Psoas muscle (tissue), 8 donors: Measurements from ENCODE around the gene TEX51. TPM values are rescaled to one million over a fixed set of nuclear protein-coding genes. Genes with fewer than 3 reads are reported as not detected.

Source experiments
- ATAC-seq, 4 donors: fragments of 200-7000 bp; cut with Tn5 transposase; one replicate each; pipeline ENCODE4 v1.9.1; 2020; ENCODE audit warnings: moderate library complexity in 3 of 4, mild to moderate bottlenecking in 2 of 4
- DNase-seq, 2 donors: peaks; one replicate each; pipeline ENCODE4 v3.0.0-alpha.2; 2020
- H3K27ac ChIP-seq: fragments of 200-600 bp; one replicate; pipeline ENCODE4 v1.8.0; 2022
- H3K27me3 ChIP-seq, 3 donors: fragments of 200-600 bp in 1 of 3; one replicate each; pipeline versions ENCODE4 v1.6.1 to v1.8.0; 2013 to 2022; ENCODE audit warnings: low read length in 2 of 3, mild to moderate bottlenecking in 2 of 3, moderate library complexity in 1 of 3; ENCODE audit not compliant: insufficient read depth in 3 of 3
- H3K36me3 ChIP-seq, 2 donors: fragments of 200-600 bp in 1 of 2; one replicate each; pipeline versions ENCODE4 v1.6.1 to v1.8.0; 2013 to 2022; ENCODE audit warnings: low read depth in 1 of 2, mild to moderate bottlenecking in 1 of 2, moderate library complexity in 1 of 2; ENCODE audit not compliant: insufficient read depth in 1 of 2
- H3K4me1 ChIP-seq: fragments of 200-600 bp; one replicate; pipeline ENCODE4 v1.8.0; 2022
- H3K4me3 ChIP-seq: fragments of 200-600 bp; one replicate; pipeline ENCODE4 v1.8.0; 2022; ENCODE audit warnings: mild to moderate bottlenecking
- H3K9me3 ChIP-seq: fragments of 200-600 bp; one replicate; pipeline ENCODE4 v1.8.0; 2022
- WGBS, 3 donors: extraction: QIAGEN DNeasy Blood & Tissue Kit; methylation state at CpG; one replicate each; pipeline versions ENCODE4 v1.1.6 to v1.1.7; 2013; 5-methylcytosine and 5-hydroxymethylcytosine counted together
- intact Hi-C, 2 donors: fragments of 100-400 bp; cut with DNase I; formaldehyde crosslinking; loops; one replicate each; pipeline versions ENCODE4 v1.11.0 to v1.14.2; 2022
- polyA plus RNA-seq, 3 donors: library from polyadenylated mRNA; stranded (reverse); fragments of 200-250 nt; gene quantifications; one replicate each; pipeline ENCODE4 v1.2.3, GENCODE V29; 2013
- total RNA-seq, 4 donors: library from RNA; stranded (reverse); fragmentation: NEBNext Ultra II Directional in 2 of 4; extraction: Animal tissue kit (Norgen Biotek cat#: 25700) in 2 of 4; gene quantifications; one replicate each; pipeline versions ENCODE4 v1.2.1 to v1.2.4, GENCODE V29; 2021 to 2023
- TF ChIP-seq, protein P1 (sequence below): fragments of 200-600 bp; IDR thresholded peaks from one replicate; pipeline ENCODE4 v1.8.0; 2022; ENCODE audit warnings: antibody characterized with exemption
- donor health status: healthy with polysubstance abuse.
- donor health status: DM: no; HTN: no; CAD: no; lungs with moderate emphysema.
- donor health status: Bipolar disorder and iron deficiency.
- donor health status: healthy.
- donor health status: DM: yes; HTN: yes; CAD: no.
- donor health status: DM: no; HTN: no; CAD: no.
- donor health status: DM: no; HTN: no; CAD: no.
- donor health status: DM: yes; HTN: yes; CAD: no.

Gene TEX51
- total and polyA plus RNA-seq, 7 donors: not detected

DNA sequence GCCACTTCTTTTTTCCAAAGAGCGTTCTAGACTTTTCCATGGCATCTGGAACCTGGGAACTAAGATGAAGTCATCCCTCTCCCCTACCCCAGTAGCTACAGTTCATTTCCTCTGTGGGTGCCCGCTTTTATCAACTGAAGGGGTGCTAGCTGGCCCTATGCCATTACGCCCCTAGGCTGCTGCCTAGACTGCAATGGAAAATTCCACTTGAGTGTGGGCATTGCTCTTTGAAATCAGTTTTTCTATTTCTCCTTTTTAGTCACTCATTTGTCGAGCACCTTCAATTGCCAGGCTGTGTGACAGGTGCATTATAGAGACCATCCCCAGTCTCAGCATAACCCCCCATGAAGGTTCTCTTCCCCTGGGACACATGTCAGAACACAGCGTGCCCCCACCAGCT is 7.3 kb downstream of the TEX51 start:
- Histone ChIP-seq H3K9me3 (no peaks in the 10 kb centered on the region), H3K36me3 (no peaks in the 10 kb centered on the region), H3K27me3 (no peaks in the 10 kb centered on the region), H3K4me3 (no peak overlapping the region), H3K27ac (no peak overlapping the region), H3K4me1 (no peaks in the 10 kb centered on the region)
- DNase-seq (no peak), ATAC-seq (no peak)
- intact Hi-C loops: no loop called here
- TF ChIP-seq, protein P1, sequence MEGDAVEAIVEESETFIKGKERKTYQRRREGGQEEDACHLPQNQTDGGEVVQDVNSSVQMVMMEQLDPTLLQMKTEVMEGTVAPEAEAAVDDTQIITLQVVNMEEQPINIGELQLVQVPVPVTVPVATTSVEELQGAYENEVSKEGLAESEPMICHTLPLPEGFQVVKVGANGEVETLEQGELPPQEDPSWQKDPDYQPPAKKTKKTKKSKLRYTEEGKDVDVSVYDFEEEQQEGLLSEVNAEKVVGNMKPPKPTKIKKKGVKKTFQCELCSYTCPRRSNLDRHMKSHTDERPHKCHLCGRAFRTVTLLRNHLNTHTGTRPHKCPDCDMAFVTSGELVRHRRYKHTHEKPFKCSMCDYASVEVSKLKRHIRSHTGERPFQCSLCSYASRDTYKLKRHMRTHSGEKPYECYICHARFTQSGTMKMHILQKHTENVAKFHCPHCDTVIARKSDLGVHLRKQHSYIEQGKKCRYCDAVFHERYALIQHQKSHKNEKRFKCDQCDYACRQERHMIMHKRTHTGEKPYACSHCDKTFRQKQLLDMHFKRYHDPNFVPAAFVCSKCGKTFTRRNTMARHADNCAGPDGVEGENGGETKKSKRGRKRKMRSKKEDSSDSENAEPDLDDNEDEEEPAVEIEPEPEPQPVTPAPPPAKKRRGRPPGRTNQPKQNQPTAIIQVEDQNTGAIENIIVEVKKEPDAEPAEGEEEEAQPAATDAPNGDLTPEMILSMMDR: no peak
- WGBS, 3 donors: 84 to 91% (median 87%) methylated on average over 5 of the region's 5 CpGs

DNA sequence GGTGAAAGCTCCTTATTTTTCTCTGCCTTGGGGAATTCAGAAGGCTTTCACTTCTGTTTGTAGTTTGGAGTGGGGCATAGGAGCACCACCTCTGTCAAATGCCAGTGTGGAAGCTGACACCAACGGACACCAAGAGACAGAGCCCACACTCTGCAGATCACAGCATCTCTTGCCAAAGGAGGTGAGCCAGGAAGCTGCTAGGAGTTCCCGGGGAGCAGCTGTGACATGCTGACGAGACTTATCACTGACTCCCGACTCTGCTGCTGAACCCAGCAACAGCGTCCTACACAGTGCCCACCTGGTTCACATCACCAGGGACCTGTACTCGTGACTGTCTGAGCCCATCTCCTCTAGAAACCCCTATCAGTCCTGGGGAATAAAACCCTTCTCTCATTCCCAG is 8.1 kb downstream of the TEX51 start:
- ATAC-seq: no peak
- intact Hi-C loops: no loop called here
- H3K27me3 ChIP-seq: no peaks in the 10 kb centered on the region

DNA sequence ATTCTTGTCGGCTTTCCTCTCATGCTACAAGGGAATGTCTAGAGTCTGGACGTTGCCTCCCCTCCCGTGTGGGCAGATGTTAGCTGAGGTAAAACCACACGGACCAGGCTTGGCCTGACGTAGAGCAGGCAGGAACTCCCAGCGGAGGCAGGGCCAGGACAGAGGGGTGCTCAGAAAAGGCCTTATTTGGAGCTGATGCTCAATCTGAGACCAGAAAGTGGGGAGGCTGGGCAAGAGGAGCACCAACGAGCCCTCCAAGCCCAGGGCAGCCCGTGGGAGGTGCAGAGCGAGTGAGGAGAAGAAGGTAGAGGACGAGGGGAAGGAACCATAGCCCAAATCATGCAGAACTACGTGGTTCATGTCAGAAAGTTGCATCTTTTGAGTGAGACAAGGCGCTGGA is 9.0 kb downstream of the TEX51 start:
- TF ChIP-seq, protein P1: no peak
- Histone ChIP-seq H3K9me3 (no peaks in the 10 kb centered on the region), H3K4me3 (no peak overlapping the region), H3K4me1 (no peaks in the 10 kb centered on the region), H3K36me3 (no peaks in the 10 kb centered on the region), H3K27ac (no peak overlapping the region), H3K27me3 (no peaks in the 10 kb centered on the region)
- 72 to 77% (median 73%) methylated on average over 12 of the region's 12 CpGs for WGBS, 3 donors
- intact Hi-C loops: no loop called here
- DNase-seq: no peak
- no peak for ATAC-seq

More for the DNA sequence above, 8.1 kb downstream of the TEX51 start:
- DNase-seq: no peak
- no peaks in the 10 kb centered on the region for H3K36me3 ChIP-seq
- TF ChIP-seq, protein P1: no peak
- H3K9me3 ChIP-seq: no peaks in the 10 kb centered on the region
- H3K4me1 ChIP-seq: no peaks in the 10 kb centered on the region
- 23 to 32% (median 26%) methylated on average over 6 of the region's 6 CpGs for WGBS, 3 donors
- H3K27ac ChIP-seq: no peak overlapping the region
- no peak overlapping the region for H3K4me3 ChIP-seq

DNA sequence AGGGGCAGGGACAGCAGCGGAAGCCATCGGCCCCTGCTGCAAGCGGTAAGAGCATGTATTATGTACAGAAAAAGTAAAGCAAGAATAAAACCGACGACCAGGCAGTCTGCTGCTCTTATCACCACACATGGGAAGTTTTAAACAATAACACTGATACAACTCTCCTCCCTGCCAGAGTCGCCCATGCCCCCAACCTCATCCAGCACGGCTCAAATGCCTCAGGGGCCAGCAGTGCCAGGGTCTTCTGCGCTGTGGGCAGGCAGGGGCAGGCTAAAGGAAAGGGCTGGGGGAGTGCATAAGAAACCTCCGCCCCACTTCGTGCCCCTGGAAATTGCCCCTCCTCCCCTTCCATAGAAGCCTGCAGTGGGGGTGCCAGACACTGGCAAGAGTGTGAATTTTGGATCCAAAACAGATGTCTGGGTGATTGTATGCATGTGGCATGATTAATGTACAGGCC is 10.1 kb downstream of the TEX51 start:
- intact Hi-C loops: no loop called here
- no peak for DNase-seq

More for the DNA sequence above, 10.1 kb downstream of the TEX51 start:
- Histone ChIP-seq H3K9me3 (no peaks in the 10 kb centered on the region), H3K4me3 (no peak overlapping the region), H3K27me3 (peaks cover 0 to 2% (median 0%) of the 10 kb centered on the region in 3 donors), H3K36me3 (no peaks in the 10 kb centered on the region), H3K4me1 (no peaks in the 10 kb centered on the region), H3K27ac (no peak overlapping the region)
- TF ChIP-seq, protein P1: no peak
- ATAC-seq: no peak
- WGBS, 3 donors: 69 to 73% (median 72%) methylated on average over 10 of the region's 10 CpGs
